Left ventricle myocardium inferior (tissue), 1 donor: ENCODE data around the gene CD1D. TPM values are rescaled to one million over a fixed set of nuclear protein-coding genes. Genes with fewer than 3 reads are reported as not detected.
A peak's percentile ranks its signal among the peaks of the same experiment; 100 is the strongest.

Experiments used
- DNase-seq: peaks from one replicate; pipeline ENCODE4 v3.0.0-alpha.2; 2020
- H3K27ac ChIP-seq: fragments of 200-600 bp; replicated peaks from 2 replicates; pipeline ENCODE4 v1.8.0; 2021
- H3K27me3 ChIP-seq: fragments of 200-600 bp; 2 replicates; pipeline ENCODE4 v1.8.0; 2021; ENCODE audit warnings: low read depth
- H3K36me3 ChIP-seq: fragments of 200-600 bp; 2 replicates; pipeline ENCODE4 v1.8.0; 2021
- H3K4me1 ChIP-seq: fragments of 200-600 bp; 2 replicates; pipeline ENCODE4 v1.8.0; 2021
- H3K4me3 ChIP-seq: fragments of 200-600 bp; 2 replicates; pipeline ENCODE4 v1.8.0; 2021; ENCODE audit warnings: mild to moderate bottlenecking, moderate library complexity
- H3K9me3 ChIP-seq: fragments of 200-600 bp; replicated peaks from 2 replicates; pipeline ENCODE4 v1.8.0; 2021
- CTCF ChIP-seq: fragments of 200-600 bp; IDR thresholded peaks from 2 replicates; pipeline ENCODE4 v1.8.0; 2021; ENCODE audit warnings: antibody characterized with exemption, mild to moderate bottlenecking, borderline replicate concordance
- intact Hi-C: fragments of 100-400 bp; cut with micrococcal nuclease; formaldehyde crosslinking; loops from one replicate; pipeline ENCODE4 v1.11.0; 2022
- total RNA-seq: library from RNA; stranded (reverse); fragmentation: NEBNext Ultra II Directional; extraction: Animal tissue kit (Norgen Biotek cat#: 25700); gene quantifications from one replicate; pipeline ENCODE4 v1.2.1, GENCODE V29; 2021
- donor health status: DM: no; HTN: yes; CAD: no; lungs with severe emphysema.

The CD1D gene
- total RNA-seq, 1 donor from 2014 or later = 1.4 TPM

DNA sequence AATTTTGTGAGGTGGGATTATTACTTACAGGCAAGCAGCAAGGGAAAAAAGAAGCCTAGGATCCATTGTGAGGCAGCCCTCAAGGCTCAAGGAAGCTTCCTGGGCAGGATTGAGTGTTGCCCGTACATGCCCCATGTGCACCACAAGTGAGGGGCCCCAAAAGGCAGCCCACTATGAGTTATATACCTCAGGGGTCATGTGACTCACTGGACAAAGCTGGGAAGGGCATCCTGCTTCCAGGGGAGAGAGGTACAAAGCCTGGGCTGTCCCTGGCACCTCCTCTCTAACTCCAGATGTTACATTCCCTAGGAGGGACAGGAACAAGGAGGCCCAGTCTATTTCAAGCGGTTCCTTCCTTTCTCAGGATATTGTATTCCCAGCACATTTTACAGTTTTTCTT, 34.0 kb upstream of the CD1D start:
- peak overlapping the region; percentile 87 for H3K27ac ChIP-seq
- TF ChIP-seq CTCF = no peak
- H3K36me3 ChIP-seq = no peaks in the 10 kb centered on the region
- intact Hi-C loops = no loop called here
- H3K4me3 ChIP-seq = no peak overlapping the region
- no peak for DNase-seq
- H3K4me1 ChIP-seq = peaks cover 57% of the 10 kb centered on the region
- no peaks in the 10 kb centered on the region for H3K9me3 ChIP-seq
- no peaks in the 10 kb centered on the region for H3K27me3 ChIP-seq

DNA sequence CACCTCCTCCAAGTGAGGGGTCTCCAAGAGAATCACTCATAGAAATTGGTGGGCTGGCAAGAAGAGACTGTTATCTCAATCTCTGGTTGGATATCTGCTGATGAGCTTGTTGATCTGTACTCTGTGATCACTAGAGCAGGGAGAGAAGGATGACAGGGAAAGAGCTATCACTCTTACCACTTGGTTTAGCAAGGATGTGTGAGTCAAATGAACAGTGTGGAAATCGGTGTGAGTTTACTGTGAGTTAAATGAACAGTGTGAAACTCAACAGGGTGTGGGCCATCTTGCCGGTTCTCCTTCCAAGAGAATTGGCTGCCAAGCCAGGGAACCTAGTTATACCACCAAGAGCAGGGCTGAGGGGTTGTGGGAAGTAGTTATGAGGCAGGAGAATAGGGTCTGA, 33.3 kb upstream of the CD1D start:
- Histone ChIP-seq H3K36me3 (no peaks in the 10 kb centered on the region), H3K4me3 (peak overlapping the region; percentile 26), H3K4me1 (peaks cover 57% of the 10 kb centered on the region), H3K9me3 (no peaks in the 10 kb centered on the region), H3K27me3 (no peaks in the 10 kb centered on the region), H3K27ac (peak overlapping the region; percentile 87)
- no peak for TF ChIP-seq CTCF
- DNase-seq = no peak
- intact Hi-C loops = no loop called here

- H3K9me3 ChIP-seq = no peaks in the 10 kb centered on the region
- H3K36me3 ChIP-seq = no peaks in the 10 kb centered on the region
- H3K4me1 ChIP-seq = peaks cover 57% of the 10 kb centered on the region
- no peak for TF ChIP-seq CTCF
- no peaks in the 10 kb centered on the region for H3K27me3 ChIP-seq
- no peak for DNase-seq
- intact Hi-C loops = no loop called here
- peak overlapping the region; percentile 26 for H3K4me3 ChIP-seq
- peak overlapping the region; percentile 87 for H3K27ac ChIP-seq
Observed at GRCh38 chr1:158147869-158148268, 32.8 kb upstream of the CD1D start.

DNA sequence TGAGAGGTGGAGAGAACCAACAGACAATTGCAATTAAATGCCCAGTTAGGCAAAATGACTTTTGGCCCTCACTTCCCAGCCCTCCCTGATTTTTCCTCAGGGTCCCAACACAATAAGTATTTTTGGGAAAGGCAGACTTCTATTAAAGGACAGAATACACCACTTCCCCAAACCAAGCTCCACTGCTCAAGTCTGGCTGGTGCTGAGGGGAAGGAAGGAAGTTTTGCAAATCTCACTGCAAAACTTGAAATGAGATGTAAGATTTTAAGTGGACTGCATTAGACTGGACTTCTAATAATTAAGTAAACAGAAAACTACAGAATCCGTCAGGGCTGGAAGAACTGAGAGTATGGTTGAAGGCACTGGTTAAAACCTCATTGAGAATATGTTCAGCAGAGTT, 32.2 kb upstream of the CD1D start:
- H3K9me3 ChIP-seq = no peaks in the 10 kb centered on the region
- no peak for TF ChIP-seq CTCF
- no peaks in the 10 kb centered on the region for H3K27me3 ChIP-seq
- H3K4me1 ChIP-seq = peaks cover 57% of the 10 kb centered on the region
- no peak for DNase-seq
- intact Hi-C loops = no loop called here
- H3K4me3 ChIP-seq = no peak overlapping the region
- no peaks in the 10 kb centered on the region for H3K36me3 ChIP-seq
- peak overlapping the region; percentile 87 for H3K27ac ChIP-seq

GRCh38 chr1:158149175-158149574, 31.5 kb upstream of the CD1D start:
- peak; percentile 33 for DNase-seq

More at GRCh38 chr1:158149175-158149574, 31.5 kb upstream of the CD1D start:
- H3K4me3 ChIP-seq = peak overlapping the region; percentile 63
- no peaks in the 10 kb centered on the region for H3K36me3 ChIP-seq
- TF ChIP-seq CTCF = no peak
- peak overlapping the region; percentile 87 for H3K27ac ChIP-seq
- H3K9me3 ChIP-seq = no peaks in the 10 kb centered on the region
- intact Hi-C loops = no loop called here
- H3K4me1 ChIP-seq = peaks cover 57% of the 10 kb centered on the region
- no peaks in the 10 kb centered on the region for H3K27me3 ChIP-seq
